ENCODE data around the gene CCDC74A.
"Not testable (repeated sequence)": the region's sequence is repeated elsewhere in the genome, so short reads cannot be mapped to it uniquely, and the experiment has no call there.

Gene CCDC74A

DNA sequence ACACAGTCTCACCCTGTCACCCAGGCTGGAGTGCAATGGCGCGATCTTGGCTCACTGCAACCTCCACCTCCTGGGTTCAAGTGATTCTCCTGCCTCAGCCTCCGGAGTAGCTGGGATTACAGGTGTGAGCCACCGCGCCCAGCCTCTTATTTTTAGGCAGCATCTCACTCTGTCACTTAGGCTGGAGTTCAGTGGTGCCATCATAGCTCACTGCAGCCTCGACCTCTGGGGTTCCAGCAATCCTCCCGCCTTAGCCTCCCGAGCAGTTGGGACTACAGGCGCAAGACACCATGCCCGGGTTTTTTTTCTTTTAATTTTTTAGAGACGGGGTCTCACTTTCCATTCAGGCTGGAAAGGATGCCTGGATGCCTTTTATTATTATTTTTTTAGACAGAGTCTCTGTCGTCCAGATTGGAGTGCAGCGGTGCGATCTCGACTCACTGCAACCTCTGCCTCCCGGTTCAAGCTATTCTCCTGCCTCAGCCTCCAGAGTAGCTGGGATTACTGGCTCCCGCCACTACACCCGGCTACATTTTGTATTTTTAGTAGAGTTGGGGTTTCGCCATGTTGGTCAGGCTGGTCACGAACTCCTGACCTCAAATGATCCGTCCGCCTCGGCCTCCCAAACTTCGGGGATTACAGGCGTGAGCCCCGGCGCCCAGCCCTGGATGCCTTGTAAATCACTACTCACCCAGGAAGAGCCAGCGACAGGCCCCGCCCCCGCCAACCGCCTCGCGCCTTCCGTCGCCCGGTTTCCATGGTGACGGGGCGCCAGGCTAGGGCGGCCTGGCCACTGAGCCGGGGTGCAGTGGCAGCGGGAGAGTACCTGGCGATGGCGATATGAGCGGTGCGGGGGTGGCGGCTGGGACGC, at the start of gene CCDC74A:
CCDC74A (plus strand) TSS at position 758 of the 871 bp plus-strand sequence; CDS start at position 841, 83 bp downstream.
- peak; percentile 85 to 87 for DNase-seq

DNA sequence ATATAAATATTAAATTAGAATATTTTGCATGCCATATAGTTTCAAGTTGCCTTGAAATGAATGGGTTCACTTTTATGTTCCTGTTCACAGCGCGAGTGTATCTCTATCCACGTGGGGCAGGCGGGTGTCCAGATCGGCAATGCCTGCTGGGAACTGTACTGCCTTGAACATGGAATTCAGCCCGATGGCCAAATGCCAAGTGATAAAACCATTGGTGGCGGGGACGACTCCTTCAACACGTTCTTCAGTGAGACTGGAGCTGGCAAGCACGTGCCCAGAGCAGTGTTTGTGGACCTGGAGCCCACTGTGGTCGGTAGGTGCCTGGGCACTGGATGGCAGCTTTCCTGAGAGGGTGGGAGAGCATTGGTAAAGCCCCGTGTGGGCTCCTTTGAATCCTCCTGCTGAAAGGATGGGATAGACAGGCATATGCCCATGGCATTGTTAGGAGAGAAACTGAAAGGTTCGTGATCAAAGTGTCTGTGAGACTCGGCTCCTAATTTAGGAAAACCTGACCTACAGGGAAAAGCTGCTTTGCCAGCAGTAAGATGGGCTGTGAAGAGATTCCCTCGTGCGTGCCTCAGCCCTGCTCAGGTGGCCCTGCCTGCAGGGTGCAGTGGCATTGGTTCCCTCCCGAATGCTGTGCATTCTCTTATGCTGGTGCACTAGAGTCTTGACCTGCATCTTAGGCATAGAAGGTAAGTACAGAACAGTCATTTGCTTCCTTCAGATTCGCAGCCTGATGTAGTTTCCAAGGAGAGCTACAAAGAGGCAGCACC, 49.4 kb upstream of the CCDC74A start:
- DNase-seq: not testable (repeated sequence)

DNA sequence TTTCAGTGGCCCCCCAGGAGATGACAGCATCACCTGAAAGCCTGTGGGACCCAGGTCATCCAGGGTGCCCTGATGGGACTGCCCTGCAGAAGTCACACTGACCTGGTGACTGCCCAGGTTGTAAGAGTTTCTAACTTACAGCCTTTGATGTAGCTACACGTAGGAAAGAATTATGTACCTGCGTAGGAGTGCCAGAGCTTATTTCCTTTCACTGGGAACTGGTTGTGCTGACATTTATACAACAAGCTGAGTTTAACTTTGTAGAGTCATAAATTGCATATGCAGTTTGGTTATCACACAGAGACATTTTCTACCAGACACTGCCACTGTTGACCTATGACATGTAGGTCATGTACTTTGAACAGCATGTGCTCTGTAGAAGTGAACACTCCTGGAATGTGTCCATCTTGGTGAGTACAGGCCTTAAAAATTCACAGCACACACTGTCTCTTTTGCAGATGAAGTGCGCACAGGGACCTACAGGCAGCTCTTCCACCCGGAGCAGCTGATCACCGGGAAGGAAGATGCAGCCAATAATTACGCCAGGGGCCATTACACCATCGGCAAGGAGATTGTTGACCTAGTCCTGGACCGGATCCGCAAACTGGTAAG, 48.7 kb upstream of the CCDC74A start:
- not testable (repeated sequence) for DNase-seq

DNA sequence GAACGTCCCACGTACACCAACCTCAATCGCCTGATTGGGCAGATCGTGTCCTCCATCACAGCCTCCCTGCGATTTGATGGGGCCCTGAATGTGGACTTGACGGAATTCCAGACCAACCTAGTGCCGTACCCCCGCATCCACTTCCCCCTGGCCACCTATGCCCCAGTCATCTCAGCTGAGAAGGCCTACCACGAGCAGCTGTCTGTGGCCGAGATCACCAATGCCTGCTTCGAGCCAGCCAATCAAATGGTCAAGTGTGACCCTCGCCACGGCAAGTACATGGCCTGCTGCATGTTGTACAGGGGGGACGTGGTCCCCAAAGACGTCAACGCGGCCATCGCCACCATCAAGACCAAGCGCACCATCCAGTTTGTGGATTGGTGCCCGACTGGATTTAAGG, 47.3 kb upstream of the CCDC74A start:
- not testable (repeated sequence) for DNase-seq

DNA sequence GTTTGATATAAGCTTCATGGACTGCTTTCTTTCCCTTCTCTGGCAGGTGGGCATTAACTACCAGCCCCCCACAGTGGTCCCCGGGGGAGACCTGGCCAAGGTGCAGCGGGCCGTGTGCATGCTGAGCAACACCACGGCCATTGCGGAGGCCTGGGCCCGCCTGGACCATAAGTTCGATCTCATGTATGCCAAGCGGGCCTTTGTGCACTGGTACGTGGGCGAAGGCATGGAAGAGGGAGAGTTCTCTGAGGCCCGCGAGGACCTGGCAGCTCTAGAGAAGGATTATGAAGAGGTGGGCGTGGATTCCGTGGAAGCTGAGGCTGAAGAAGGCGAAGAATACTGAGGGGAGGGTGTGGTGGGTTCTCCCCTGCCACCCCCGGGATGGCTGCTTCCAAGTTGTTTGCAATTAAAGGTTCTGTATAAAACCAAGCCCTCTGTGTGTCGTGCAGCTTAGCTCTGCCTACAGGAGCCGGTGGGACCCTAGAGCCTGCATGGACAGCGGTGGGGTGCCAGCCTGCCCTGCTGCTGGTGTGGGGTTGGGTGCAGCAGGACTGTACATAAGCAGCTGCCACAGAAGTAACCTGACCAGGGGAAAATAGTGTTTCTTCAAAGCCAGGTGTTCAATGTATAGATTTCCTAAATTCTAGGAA, 45.1 kb upstream of the CCDC74A start:
- not testable (repeated sequence) for DNase-seq

DNA sequence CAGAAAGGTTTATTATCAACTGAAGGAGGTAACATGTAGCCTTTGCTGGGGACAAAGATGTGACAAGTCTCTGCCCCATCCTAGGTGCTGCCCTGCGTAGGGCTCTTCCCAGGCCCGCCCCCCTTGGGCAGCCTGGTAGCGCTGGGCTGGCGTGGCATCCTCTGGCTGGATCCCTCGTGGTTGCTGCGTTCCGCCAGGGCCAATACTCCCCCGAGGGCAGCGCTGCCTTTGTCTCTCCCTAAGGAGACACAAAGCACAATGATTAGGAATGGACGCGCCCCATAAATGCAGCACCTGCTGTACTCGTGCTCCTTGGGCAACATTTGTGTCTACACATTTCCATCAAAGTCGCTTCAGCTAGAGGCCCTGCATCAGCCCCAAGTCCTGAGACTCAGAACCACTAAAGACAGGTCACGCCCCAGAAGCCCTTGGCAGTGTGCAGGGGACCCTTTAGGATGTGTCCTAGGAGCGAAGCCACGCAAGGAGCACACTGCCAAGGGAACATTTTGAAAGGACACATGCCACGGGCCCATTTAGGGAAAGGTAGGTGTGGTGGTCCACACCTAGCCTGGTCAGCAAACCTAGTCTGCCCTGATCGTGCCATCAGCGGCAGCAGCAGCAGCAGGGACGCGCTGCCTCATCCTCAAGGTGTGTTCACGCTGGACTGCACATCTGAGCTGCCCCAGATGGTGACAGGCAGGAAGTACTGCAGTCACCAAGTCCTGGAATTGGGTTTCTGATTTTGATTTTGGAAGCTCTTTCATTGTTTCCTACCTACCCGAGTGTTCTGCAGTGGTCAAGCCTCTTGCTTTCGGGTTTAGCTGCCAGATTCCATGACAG, 43.5 kb upstream of the CCDC74A start:
- DNase-seq: not testable (repeated sequence)

DNA sequence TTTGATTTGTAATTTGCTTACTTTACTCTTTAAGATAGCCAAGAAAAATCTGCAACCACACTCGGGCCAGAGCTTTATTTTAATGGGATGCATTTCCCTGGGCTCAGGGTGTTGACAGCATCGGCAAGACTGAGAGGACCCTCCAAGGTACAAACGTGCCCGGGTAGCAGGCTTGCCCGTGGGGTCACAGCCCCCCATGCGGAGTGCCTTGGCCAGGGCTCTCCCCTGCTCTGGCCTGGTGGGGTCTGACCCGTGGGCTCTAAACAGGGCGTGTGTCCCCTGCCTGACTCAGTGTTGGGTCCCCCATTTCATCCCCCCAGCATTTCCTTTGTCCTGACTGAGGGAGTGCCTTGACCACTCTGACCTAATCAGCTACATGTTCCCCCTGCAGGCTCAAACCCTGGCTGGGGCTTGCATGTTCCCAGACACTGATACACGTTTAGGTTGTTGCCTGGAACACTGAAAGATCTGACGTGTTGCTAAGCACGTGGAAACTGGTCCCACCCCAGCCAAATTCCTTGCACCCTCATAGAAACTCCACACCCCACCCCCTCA, 42.7 kb upstream of the CCDC74A start:
- not testable (repeated sequence) for DNase-seq

DNA sequence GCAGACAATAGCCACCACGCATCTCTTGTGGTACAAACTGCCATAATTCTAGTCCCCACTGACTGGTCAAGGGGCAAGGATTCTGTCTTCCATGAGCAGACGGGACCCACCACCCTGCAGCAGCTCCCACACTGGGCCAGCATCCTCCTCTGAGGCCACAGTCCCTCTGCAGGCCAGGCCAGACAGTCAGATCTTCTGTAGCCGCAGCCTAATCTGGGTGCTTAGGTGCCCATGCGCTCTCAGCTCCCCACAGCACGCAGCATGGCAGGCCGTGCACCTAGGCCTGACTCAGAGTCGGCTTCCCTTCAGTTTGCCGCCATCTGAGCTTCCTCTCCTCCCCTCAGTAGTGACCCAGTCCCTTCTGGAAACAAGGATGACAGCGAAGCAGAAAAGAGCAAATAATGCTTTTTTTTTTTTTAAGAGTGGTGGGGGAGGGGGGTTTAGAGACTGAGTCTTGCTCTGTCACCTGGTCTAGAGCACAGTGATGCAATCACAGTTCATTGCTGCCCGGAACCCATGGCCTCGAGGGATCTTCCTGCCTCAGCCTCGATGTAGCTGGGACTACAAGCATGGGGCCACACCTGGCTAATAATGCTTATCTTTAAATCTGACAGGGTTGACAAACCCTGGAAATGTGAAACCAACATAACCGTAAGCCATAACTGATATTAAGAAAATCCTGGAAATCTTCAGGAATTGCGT, 41.3 kb upstream of the CCDC74A start:
- not testable (repeated sequence) for DNase-seq

DNA sequence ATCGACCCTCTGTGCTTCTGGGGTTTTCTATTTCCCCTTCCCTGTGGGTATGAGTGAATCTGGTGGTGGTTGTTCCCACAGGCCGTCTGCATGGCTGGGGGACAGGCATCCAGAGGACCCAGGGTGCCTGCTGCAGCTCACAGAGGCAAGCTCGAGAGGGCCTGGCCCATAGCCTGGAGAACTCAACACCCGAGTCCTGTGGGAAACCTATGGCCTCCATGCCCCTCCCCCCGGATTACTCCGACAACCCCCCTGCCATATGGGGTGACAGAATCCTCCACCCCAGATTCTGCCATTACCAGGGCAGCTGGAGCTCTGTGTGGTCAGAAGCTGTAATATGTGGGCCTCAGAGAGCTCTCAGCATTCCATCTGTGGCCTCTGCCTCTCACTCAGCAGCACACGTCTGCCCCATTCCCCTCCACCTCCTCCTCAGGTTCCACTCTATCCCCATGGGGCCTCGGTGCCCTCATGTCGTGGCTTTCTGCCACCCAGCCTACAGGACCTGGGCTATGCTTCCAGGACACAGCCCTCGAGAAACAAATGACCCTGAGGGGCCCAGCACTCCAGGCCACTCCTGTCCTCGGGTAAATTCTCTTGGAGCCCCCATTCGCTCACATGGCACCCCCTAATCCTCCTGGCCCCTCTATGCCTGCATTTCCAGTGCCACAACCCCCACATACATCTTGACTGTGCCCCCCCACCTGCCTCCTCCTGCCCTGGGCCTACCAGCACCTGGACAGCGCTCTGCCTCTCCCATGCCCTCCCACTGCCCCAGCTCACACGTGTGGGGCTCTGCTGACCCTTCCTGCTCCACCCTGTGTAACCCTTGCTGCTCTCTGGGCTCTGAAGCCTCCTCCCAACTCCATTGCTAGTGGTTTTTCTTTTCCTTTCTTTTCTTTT, 39.1 kb upstream of the CCDC74A start:
- DNase-seq: no peak

DNA sequence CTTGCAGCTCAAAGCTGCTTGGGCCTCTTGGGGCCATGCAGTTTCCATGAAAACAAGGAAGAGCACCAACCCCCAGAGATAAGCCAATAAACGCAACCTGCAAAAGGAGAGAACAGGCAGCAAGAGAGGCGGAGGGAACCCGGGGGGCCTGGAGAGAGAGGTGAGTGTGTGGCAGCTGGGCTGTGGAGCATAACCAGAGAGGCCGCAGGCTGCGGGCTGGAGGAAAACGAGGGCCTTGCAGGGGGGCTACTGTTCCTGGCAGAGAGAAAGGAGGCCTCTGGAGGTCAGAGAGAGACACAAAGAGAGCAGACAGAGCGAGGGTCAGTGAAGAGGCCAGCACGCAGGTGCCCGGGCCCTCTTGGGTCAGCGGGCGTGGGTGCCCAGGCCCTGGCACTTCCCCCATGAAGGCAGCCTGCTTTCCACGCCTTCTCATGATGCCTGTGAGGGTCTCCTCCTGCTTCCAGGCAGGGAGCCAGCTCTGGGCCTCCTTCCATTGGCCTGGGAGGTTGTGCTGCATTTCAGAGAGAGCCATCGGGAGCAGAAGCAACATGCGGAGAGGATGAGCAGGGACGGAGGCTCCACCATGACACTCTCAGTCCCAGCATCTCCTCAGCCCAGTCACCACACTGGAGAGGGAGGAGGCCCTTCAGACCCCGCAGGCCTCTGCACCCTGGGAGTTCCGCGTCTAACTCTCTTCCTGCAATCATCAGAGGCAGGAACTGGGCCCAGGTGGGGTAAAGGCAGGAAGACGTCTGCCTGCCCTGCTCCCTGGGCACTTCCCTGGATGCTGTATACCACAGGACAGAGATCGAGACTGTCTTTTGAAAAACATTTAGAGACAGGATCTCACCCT, 36.8 kb upstream of the CCDC74A start:
- peak; percentile 14 to 26 for DNase-seq

DNA sequence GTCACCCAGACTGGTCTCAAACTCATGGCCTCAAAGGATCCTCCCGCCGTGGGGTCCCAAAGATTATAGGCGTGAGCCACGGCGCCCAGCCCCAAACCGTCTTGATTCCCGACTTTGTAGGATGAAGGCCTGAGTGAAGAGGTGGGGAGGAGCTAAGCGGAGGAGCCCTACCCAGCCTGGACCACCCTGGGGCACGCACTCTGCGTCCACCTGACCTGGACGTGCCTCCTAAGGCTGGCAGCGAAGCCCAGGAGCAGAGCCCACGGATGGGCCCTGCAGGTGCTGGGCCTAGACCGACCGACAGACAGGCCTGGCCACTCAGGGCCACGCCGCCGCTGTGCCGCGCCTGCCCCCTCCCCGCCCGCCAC, 36.2 kb upstream of the CCDC74A start:
- DNase-seq: not testable (repeated sequence)

DNA sequence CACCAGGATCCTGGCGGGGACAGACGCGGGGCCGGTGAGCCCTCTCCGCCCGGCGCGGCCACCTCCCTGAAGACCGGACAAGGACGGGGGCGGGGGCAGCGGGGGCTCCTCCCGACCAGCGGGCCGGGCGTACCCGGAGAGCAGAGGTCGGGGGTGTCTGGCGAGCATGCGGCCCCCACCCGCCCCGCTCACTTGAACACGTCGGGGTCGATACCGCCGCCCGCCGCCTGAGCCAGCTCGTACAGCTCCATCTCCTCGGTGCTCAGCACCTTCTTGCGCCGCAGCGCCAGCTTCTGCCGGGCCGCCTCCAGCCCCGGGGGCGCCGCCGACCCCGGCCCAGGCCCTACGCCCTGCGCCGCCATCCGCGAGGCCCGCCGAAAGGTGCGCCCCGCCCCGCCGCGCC, 35.7 kb upstream of the CCDC74A start, which contains the start of gene MZT2A:
MZT2A (minus strand) TSS at position 383 of the 403 bp plus-strand sequence; CDS start at position 362, 21 bp downstream.
- not testable (repeated sequence) for DNase-seq

DNA sequence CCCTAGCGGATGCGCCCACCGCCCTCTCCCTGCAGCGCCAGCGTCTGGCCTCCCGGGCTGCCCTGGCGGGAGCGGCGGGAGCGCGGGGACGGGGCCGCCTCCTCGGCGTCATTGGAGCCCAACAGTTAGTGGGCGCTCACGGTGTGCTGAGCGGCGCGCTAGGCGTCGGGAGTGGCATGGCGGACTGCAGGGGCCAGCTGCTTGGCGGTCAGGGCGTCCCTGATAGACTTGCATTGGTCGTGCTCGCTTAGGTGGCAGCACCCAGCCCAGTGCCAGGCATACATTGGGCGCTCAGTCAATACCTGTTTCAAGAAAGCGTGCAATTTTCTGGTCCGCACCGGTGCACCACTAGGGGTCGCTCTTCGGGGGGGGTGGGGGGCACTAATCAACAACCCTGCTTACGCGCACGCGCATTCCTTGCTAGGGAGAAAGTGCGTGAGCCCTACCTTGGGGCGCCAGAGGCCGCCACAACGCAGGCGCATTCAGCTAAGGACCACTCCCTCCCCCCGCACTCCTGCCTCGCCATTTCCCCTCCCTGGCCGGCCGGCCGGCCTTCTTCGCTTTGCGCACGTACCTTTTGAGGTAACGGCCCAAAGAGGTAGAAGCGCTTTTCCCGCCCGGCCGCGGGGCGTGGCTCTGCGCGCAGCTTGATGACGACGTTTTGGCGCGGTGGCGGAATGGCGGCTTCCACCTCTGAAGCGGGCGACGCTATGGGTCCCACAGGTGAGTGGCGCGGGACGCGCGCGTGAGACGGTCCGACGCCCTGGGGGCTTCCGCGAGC, 35.1 kb upstream of the CCDC74A start:
- DNase-seq: peak; percentile 92 to 96

DNA sequence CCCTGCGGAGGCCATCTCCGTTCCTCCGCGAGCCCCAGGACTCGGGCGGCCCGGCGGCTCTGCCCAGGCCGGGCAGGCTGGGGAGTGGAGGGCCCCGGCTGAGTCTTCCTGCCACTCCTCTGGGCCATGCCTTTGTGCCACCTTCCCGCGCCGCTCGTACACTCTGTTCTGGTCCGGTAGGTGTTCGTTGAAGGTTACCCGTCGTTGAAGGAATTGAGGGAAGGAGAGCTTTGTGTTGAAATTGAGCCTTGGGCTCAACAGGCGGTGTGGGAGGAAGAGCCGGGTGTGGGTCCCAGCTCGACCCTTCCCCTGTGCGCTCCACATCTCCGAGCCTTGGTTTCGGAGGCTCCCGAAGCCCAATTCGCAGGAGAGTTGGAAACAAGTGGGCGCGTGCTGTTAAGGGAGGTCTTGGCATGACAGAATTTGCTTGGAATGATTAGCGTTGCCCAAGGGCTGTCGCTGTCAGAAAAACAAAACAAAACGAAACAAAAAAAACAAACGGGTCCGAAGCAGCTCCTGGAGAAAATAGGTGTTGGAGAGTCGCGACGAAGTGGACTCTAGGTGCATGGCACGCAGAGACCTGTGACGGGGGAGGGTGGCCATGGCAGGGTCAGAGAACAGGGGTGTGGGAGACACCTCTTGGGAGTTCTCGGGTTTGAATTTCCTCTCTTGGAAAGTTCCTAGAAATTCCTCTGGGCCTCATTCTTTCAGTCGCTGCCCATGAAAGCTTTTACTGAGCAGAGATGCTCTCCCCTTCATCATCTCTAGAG, 34.3 kb upstream of the CCDC74A start:
- DNase-seq: peak in 1 of 2 donors; percentile 2

DNA sequence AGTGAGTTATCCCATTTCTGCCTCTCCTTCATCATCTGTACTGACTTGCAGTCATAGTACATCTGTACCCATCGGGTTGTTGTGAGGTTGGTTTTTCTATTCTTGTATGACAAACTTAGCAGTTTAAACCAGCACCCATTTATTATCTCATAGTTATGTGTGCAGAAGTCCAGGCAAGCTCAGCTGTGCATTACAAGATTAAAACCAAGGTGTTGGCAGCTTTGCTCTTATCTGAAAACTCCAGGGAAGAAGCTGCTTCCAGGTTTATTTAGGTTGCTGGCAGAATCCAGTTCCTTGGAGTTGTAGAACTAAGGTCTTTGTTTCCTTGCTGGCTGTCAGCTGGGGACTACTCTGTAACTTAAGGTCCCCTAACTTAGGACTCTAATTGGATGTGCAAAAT, 32.2 kb upstream of the CCDC74A start:
- not testable (repeated sequence) for DNase-seq

DNA sequence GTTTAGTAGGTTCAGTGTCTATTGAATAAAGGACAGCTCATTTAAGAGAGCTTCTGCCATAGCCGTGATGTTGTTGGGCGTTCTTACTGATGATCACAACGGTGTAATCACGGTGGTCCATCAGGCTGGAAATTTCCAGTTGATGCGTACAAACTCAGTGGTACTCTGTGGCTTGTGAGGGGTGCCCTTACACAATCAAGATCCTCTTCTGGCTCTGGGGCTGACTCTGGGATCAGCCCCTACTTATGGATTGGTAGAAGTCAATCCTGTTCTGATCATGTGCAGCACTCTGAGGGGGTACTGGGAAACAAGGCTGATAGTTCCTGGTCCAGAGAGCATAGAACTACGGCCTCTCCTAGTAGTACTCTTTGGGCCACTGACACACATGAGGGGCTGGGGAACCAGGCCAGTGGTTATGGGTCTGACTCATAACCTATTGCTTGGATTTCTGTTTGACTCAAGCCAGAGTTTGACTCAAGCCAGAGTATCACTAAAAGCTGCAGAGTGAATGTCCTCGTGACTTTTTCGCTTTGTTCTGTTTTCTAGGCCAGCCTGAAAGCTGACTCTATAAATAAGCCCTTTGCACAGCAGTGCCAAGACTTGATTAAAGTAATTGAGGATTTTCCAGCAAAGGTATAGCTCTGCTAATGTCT, 29.2 kb upstream of the CCDC74A start:
- DNase-seq: not testable (repeated sequence)

All from CD4-positive, alpha-beta T cell treated with Interleukin-1 beta for 1 hour (primary cell).